H9 (cell line): ENCODE measurements around the gene DPM3. TPM values are rescaled to one million over a fixed set of nuclear protein-coding genes. Genes with fewer than 3 reads are reported as not detected.

Source experiments
- DNase-seq: peaks from one replicate; pipeline ENCODE4 v3.0.0-alpha.2; 2017
- H2AFZ ChIP-seq: one replicate; pipeline ENCODE4 v1.6.1; 2013; ENCODE audit warnings: mild to moderate bottlenecking, low read length, control low read depth, moderate library complexity
- H2AK5ac ChIP-seq: 2 replicates; pipeline ENCODE4 v1.6.1; 2013; ENCODE audit warnings: low read length, control low read depth, mixed read lengths; ENCODE audit not compliant: insufficient read length
- H2BK120ac ChIP-seq: one replicate; pipeline ENCODE4 v1.6.1; 2013; ENCODE audit warnings: low read depth, mild to moderate bottlenecking, low read length, control low read depth, inconsistent platforms; ENCODE audit not compliant: poor library complexity, severe bottlenecking
- H2BK12ac ChIP-seq: 2 replicates; pipeline ENCODE4 v1.6.1; 2013; ENCODE audit warnings: low read length, control low read depth, mixed read lengths, low read depth; ENCODE audit not compliant: insufficient read length
- H2BK15ac ChIP-seq: 2 replicates; pipeline ENCODE4 v1.6.1; 2013; ENCODE audit warnings: low read depth, low read length, control low read depth
- H2BK20ac ChIP-seq: one replicate; pipeline ENCODE4 v1.6.1; 2013; ENCODE audit warnings: low read depth, mild to moderate bottlenecking, low read length, control low read depth, inconsistent platforms; ENCODE audit not compliant: poor library complexity, severe bottlenecking
- H2BK5ac ChIP-seq: 2 replicates; pipeline ENCODE4 v1.6.1; 2013; ENCODE audit warnings: low read length, control low read depth, mixed read lengths; ENCODE audit not compliant: insufficient read length
- H3K14ac ChIP-seq: 2 replicates; pipeline ENCODE4 v1.6.1; 2013; ENCODE audit warnings: low read length, control low read depth; ENCODE audit not compliant: insufficient read depth
- H3K18ac ChIP-seq: 2 replicates; pipeline ENCODE4 v1.6.1; 2013; ENCODE audit warnings: low read depth, mild to moderate bottlenecking, mixed read lengths, low read length, control low read depth; ENCODE audit not compliant: insufficient read length
- H3K23ac ChIP-seq: 2 replicates; pipeline ENCODE4 v1.6.1; 2013; ENCODE audit warnings: low read length, control low read depth, mixed read lengths, low read depth; ENCODE audit not compliant: insufficient read length
- H3K23me2 ChIP-seq: 2 replicates; pipeline ENCODE4 v1.6.1; 2013; ENCODE audit warnings: low read depth, mild to moderate bottlenecking, mixed read lengths, low read length, control low read depth; ENCODE audit not compliant: insufficient read length, poor library complexity, severe bottlenecking
- H3K27ac ChIP-seq: 2 replicates; pipeline ENCODE4 v1.5.1; 2013; ENCODE audit warnings: low read length, control low read depth, mixed read lengths, low read depth; ENCODE audit not compliant: insufficient read length
- H3K27me3 ChIP-seq: 2 replicates; pipeline ENCODE4 v1.6.1; 2013; ENCODE audit warnings: low read length, control low read depth, inconsistent platforms; ENCODE audit not compliant: insufficient read depth
- H3K4ac ChIP-seq: 2 replicates; pipeline ENCODE4 v1.6.1; 2013; ENCODE audit warnings: low read depth, mild to moderate bottlenecking, control low read depth, inconsistent platforms, low read length, moderate library complexity
- H3K4me1 ChIP-seq: 2 replicates; pipeline ENCODE4 v1.6.1; 2013; ENCODE audit warnings: low read length, control low read depth, inconsistent platforms; ENCODE audit not compliant: insufficient read depth
- H3K4me2 ChIP-seq: 2 replicates; pipeline ENCODE4 v1.6.1; 2013; ENCODE audit warnings: low read length, control low read depth, mixed read lengths; ENCODE audit not compliant: insufficient read length, insufficient read depth
- H3K56ac ChIP-seq: 2 replicates; pipeline ENCODE4 v1.6.1; 2013; ENCODE audit warnings: low read depth, mild to moderate bottlenecking, mixed read lengths, low read length, control low read depth; ENCODE audit not compliant: insufficient read length
- H3K79me1 ChIP-seq: 2 replicates; pipeline ENCODE4 v1.6.1; 2013; ENCODE audit warnings: low read depth, mild to moderate bottlenecking, moderate library complexity, low read length, control low read depth, inconsistent platforms; ENCODE audit not compliant: insufficient read depth, poor library complexity, severe bottlenecking
- H3K79me2 ChIP-seq: 2 replicates; pipeline ENCODE4 v1.6.1; 2013; ENCODE audit warnings: low read length, control low read depth, inconsistent platforms; ENCODE audit not compliant: insufficient read depth
- H3K9ac ChIP-seq: 2 replicates; pipeline ENCODE4 v1.6.1; 2013; ENCODE audit warnings: low read length, control low read depth, mixed read lengths; ENCODE audit not compliant: insufficient read length; ENCODE audit errors: extremely low read depth
- H3K9me3 ChIP-seq: one replicate; pipeline ENCODE4 v1.6.1; 2013; ENCODE audit warnings: low read depth, low read length, inconsistent platforms; ENCODE audit not compliant: control insufficient read depth
- H3T11ph ChIP-seq: one replicate; pipeline ENCODE4 v1.6.1; 2013; ENCODE audit warnings: mild to moderate bottlenecking, low read length, control low read depth, inconsistent platforms
- H4K20me1 ChIP-seq: one replicate; pipeline ENCODE4 v1.6.1; 2013; ENCODE audit not compliant: control insufficient read depth, insufficient read length, insufficient read depth
- H4K5ac ChIP-seq: 2 replicates; pipeline ENCODE4 v1.6.1; 2013; ENCODE audit warnings: low read depth, mild to moderate bottlenecking, mixed read lengths, low read length, control low read depth; ENCODE audit not compliant: insufficient read length
- H4K8ac ChIP-seq: replicated peaks from 2 replicates; pipeline ENCODE4 v1.6.1; 2013; ENCODE audit warnings: low read length, control low read depth, mixed read lengths, low read depth; ENCODE audit not compliant: insufficient read length
- H4K91ac ChIP-seq: 2 replicates; pipeline ENCODE4 v1.6.1; 2013; ENCODE audit warnings: low read depth, mild to moderate bottlenecking, moderate library complexity, mixed read lengths, low read length, control low read depth; ENCODE audit not compliant: insufficient read length
- H3K27ac Mint-ChIP-seq, 3 experiments: 2 replicates in 2 of 3; 3 replicates in 1 of 3; pipeline ENCODE4 v1.8.0; 2020 to 2021; ENCODE audit warnings: mixed read lengths in 3 of 3, mild to moderate bottlenecking in 1 of 3, moderate library complexity in 1 of 3
- H3K27me3 Mint-ChIP-seq: 2 replicates; pipeline ENCODE4 v1.8.0; 2021; ENCODE audit warnings: low read depth, mild to moderate bottlenecking, moderate library complexity, mixed read lengths
- H3K36me3 Mint-ChIP-seq, 3 experiments: 2 replicates in 2 of 3; 3 replicates in 1 of 3; pipeline ENCODE4 v1.8.0; 2020 to 2021; ENCODE audit warnings: low read depth in 3 of 3, mixed read lengths in 3 of 3; ENCODE audit not compliant: insufficient read depth in 1 of 3
- H3K4me1 Mint-ChIP-seq, 2 experiments: 2 replicates each; pipeline ENCODE4 v1.8.0; 2020; ENCODE audit warnings: mixed read lengths in 2 of 2
- H3K4me3 Mint-ChIP-seq, 2 experiments: 2 replicates in 1 of 2; 3 replicates in 1 of 2; pipeline ENCODE4 v1.8.0; 2020 to 2021; ENCODE audit warnings: mild to moderate bottlenecking in 2 of 2, mixed read lengths in 2 of 2, moderate library complexity in 1 of 2
- H3K9me3 Mint-ChIP-seq, 2 experiments: 2 replicates in 1 of 2; 3 replicates in 1 of 2; pipeline ENCODE4 v1.8.0; 2020; ENCODE audit warnings: mild to moderate bottlenecking in 2 of 2, mixed read lengths in 2 of 2, moderate library complexity in 1 of 2
- CTCF ChIP-seq: fragments of 200-600 bp; sonication (generic); conservative IDR thresholded peaks from 3 replicates; pipeline ENCODE4 v1.8.0; 2021; ENCODE audit warnings: antibody characterized with exemption, mild to moderate bottlenecking
- WGBS: extraction: QIAGEN DNeasy Blood & Tissue Kit; methylation state at CpG from one replicate; pipeline ENCODE4 v1.1.7; 2013; ENCODE audit warnings: missing lambda C conversion rate, low lambda C conversion rate, mixed read lengths; ENCODE audit not compliant: insufficient read length; ENCODE audit errors: extremely low coverage; 5-methylcytosine and 5-hydroxymethylcytosine counted together
- total RNA-seq: library from RNA; stranded (reverse); gene quantifications from 2 replicates; pipeline ENCODE4 v1.2.1, GENCODE V29; 2021

DPM3 gene
- total RNA-seq, 1 experiment from 2014 or later = 48.5 TPM

GRCh38 chr1:155134322-155134721, 6.0 kb downstream of the DPM3 start:
- Histone ChIP-seq H3K4ac (no peak overlapping the region), H2AK5ac (no peak overlapping the region), H2BK15ac (no peak overlapping the region), H3K27ac (no peak overlapping the region), H3T11ph (no peak overlapping the region), H3K9me3 (no peaks in the 10 kb centered on the region), H4K91ac (no peak overlapping the region), H4K5ac (no peak overlapping the region), H3K79me2 (0 out of 2 replicates have a peak, but pooled peaks cover 3% of the 10 kb centered on the region), H2AFZ (no peak overlapping the region), H4K20me1 (no peaks in the 10 kb centered on the region), H4K8ac (no peak overlapping the region), H3K79me1 (no peaks in the 10 kb centered on the region), H3K23me2 (peaks cover 19% of the 10 kb centered on the region), H3K4me1 (no peaks in the 10 kb centered on the region; the same call in 1 of the 2 replicates), H3K14ac (no peak overlapping the region), H3K27me3 (no peaks in the 10 kb centered on the region), H3K56ac (no peak overlapping the region), H3K9ac (no peak overlapping the region), H2BK120ac (no peak overlapping the region), H3K4me2 (peak overlapping the region; percentile 97), H3K23ac (no peak overlapping the region), H3K18ac (no peak overlapping the region), H2BK20ac (no peak overlapping the region), H2BK5ac (no peak overlapping the region), H2BK12ac (no peak overlapping the region)
- Mint-ChIP-seq H3K27me3 (peaks cover 28% of the 10 kb centered on the region), H3K4me1 (peaks cover 33 to 34% of the 10 kb centered on the region in 2 experiments), H3K27ac (peak overlapping the region in 1 of 3 experiments; percentile 20; a peak in 1 of 7 replicates), H3K36me3 (peaks cover 16 to 28% (median 19%) of the 10 kb centered on the region in 3 experiments), H3K9me3 (no peaks in the 10 kb centered on the region), H3K4me3 (peak overlapping the region; percentile 93)
- no peak for TF ChIP-seq CTCF
- no peak for DNase-seq
- no CpG with 5 or more reads among the region's 1 CpG for WGBS
